Fibroblast of skin of left quadriceps (primary cell): ENCODE measurements around the gene KREMEN2.
"Not testable (repeated sequence)": the region's sequence is repeated elsewhere in the genome, so short reads cannot be mapped to it uniquely, and the experiment has no call there.

ENCODE experiments used
- DNase-seq, 2 experiments: peaks; one replicate each; pipeline ENCODE4 v3.0.0-alpha.2; 2013; ENCODE audit warnings: low read depth in 2 of 2

Gene KREMEN2

GRCh38 chr16:2942045-2942444 is 22.0 kb upstream of the KREMEN2 start:
- DNase-seq: no peak

GRCh38 chr16:2943716-2944115 is 20.4 kb upstream of the KREMEN2 start:
- DNase-seq: not testable (repeated sequence)

DNA sequence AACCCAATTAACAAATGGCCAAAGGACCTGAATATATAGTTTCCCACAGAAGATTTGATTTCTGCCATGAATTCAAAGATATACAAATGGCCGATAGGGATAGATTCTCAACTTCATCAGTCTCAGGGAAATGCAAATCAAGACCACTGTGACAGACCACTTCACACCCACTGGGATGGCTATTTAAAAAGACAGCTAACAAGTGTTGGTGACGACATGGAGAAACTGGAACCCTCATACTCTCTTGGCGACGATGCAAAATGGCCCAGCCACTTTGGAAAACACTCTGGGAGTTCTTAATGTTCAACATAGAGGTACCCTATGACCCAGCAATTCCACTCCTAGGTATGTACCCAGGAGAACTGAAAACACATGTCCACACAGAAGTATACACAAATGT is 17.4 kb upstream of the KREMEN2 start:
- no peak for DNase-seq

- DNase-seq: no peak
Observed at GRCh38 chr16:2948807-2949704, 15.0 kb upstream of the KREMEN2 start.

DNA sequence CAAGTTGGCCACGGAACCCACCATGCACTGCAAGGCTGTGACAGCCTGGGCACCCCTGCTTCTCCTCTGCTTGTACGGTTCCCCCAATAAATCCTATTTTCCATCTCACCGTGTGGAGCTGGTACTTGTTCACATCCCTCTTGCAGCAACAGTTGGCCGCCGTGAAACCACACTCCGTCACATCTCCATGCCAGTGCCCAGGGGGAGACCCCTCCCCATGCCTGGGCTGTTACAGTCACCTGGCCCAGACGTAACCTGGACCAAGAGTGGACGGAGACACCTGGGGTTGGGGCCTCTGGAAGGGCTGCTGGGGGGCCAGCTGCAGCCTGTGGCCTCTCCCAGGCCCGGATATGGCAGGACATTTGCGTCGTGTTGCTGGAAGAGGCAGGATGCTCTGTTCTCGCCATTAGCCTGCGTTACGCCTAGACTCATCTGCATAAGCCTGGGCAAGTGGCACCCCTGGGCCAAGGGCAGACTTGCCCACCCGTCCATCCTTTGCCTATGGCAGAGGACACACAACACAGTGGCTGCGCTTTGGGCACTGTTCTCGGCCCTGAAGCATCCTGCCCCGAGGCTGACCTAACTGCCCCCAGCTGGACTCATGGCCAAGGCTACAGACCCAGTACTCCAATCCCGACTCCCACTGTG is 14.2 kb upstream of the KREMEN2 start:
- DNase-seq: no peak

DNA sequence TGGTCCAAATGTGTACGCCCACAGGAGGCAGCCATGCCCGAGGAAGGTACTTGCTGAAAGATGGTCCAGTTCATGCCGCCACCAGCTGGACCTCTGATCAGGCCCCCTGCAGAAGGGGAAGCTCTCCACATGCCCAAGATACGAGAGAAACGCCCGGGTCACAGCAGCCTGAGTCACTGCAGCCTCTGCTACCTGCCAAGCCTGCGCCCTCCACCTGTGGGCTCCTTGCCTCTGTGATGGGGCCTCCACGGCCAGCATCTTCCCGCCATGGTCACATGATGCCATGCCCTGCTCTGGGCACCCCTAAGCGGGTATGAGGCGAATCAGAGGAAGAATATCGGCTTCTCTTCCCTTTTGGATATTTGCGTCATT is 13.7 kb upstream of the KREMEN2 start:
- no peak for DNase-seq

GRCh38 chr16:2950773-2951172 is 13.3 kb upstream of the KREMEN2 start:
- DNase-seq: no peak

DNA sequence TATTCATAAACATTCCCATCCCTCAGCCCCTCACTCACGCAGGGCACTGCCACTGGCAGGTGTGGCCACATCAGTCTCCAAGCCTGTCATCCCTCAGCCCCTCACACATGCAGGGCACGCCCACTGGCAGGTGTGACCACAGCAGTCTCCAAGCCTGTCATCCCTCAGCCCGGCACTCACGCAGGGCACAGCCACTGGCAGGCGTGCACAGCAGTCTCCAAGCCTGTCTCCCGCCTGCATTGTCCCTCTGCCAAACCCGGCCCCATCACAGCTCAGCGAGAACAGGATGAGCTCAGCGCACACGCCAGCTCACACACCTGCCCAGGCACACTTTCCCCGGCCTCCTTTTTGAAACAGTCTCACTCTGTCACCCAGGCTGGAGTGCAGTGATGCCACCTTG is 11.4 kb upstream of the KREMEN2 start:
- no peak for DNase-seq

- DNase-seq: no peak
Observed at GRCh38 chr16:2953706-2954627, 10.1 kb upstream of the KREMEN2 start.

GRCh38 chr16:2954656-2955381 is 9.3 kb upstream of the KREMEN2 start:
- no peak for DNase-seq

- no peak for DNase-seq
Observed at GRCh38 chr16:2955438-2955778, 8.7 kb upstream of the KREMEN2 start.

DNA sequence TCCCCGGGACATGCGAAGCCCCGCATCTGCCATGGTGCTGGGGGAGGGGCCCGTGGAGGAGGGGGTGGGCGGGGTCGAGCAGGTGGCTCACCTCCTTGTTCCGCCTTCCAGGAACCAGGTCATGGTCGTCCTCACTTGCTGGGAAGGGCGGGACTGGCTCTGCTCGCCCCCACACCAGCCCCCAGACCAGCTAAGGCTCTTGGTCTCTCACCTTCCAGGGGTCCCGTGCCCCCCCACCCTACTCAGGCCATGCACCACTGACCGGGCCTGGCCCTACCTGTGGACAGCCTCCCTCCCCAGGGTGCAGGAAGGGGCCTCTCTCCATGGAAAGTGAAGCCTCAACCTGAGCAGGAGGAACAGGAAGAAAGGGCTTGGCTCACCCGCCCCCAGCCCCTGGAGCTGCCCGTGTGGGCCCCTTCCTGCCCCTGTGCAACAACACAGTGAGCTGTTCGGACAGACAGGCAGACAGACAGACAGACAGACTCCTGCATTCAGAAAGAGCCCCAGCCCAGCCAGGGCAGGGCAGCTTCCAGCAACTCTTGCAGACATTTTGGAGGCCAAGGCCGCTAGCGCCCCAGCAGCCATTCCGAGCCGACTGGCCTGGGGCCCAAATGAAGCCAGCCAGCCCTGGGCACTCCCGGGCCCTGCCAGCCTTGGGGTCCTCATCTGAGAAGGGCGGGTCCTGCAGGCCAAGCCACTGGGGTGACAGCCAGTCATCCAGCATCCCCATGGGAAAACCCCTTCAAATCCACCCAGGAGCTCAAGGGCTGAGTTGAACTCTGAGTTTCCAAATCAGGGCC is 8.1 kb upstream of the KREMEN2 start:
- DNase-seq: no peak

- no peak for DNase-seq
Observed at GRCh38 chr16:2956579-2956956, 7.5 kb upstream of the KREMEN2 start.

GRCh38 chr16:2959206-2959605 is 4.9 kb upstream of the KREMEN2 start:
- DNase-seq: no peak

DNA sequence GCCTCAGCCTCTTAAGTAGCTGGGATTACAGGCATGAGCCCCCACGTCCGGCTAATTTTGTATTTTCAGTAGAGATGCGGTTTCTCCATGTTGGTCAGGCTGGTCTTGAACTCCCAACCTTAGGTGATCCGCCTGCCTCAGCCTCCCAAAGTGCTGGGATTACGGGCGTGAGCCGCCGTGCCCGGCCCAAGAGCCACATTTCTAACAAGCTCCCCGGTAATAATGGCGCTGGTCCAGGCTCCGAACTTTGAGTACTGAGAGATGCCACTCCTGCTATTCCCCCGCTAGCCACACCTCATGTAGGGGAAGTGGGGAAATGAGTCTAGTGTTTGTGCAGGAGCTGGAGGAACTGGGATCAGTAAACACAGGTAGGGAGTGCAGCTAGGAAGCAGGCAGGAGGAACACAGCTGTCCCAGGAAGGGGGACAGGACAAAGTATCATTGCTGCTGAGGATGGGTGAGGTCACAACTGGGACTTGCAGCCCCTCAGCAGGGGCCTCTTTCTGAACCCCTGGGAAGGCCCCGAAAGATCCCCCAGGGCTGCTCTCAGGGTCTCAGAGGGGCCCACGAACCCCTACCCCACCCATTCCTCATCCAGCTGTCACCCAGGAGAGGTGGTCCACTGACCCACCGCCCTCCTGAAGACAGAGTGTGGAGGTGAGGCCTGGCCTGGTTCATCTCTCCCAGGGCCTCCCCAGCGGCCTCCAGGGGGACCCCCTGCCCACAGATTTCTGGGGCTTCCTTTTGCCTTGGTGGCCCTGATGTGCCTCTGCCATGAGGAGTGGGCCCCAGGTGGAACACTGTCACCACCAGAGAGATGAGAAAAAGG is 3.7 kb upstream of the KREMEN2 start:
- DNase-seq: no peak

GRCh38 chr16:2962334-2963073 is 1.6 kb upstream of the KREMEN2 start:
- no peak for DNase-seq

- DNase-seq: no peak
Observed at GRCh38 chr16:2963074-2963722, 877 bp upstream of the KREMEN2 start.

DNA sequence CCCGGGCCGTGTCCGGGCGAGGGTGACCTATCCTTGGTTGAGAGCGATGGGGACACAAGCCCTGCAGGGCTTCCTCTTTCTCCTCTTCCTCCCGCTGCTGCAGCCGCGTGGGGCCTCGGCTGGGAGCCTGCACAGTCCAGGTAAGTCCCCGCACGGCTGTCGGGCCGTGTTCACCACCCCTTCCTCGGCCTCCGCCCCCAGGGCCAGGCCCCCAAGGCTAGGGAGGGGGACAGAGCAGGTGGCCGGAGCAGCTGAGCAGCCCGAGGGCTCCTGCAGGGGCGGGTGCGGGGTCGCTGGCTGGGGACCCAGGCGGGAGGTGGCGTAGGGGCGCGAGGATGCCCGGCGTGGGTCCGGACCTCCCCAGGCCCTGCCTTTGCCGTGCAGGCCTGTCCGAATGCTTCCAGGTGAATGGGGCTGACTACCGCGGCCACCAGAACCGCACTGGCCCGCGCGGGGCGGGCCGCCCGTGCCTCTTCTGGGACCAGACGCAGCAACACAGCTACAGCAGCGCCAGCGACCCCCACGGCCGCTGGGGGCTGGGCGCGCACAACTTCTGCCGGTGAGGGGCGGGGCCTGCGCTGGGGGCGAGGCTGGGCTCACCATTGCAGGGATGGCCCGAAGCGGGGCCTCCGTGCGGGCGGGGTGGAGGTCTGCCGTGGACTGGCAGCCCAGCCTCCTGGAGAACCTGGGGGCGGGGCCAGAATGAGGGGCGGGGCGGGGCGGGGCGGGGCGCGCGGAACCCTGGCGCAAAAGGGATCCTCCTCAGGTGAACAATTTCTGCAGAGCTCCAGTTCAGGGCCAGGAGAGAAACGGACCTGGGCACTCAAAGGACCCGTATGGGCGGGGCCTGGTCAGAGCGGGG is 631 bp downstream of the KREMEN2 start:
- DNase-seq: no peak
